IPS-18a (cell line): ENCODE measurements around the gene RARRES2.

Experiments used
- H3K27ac ChIP-seq: one replicate; pipeline ENCODE4 v1.5.1; 2013; ENCODE audit warnings: low read length
- H3K27me3 ChIP-seq: one replicate; pipeline ENCODE4 v1.6.1; 2013; ENCODE audit warnings: mild to moderate bottlenecking, low read length; ENCODE audit not compliant: control insufficient read depth, insufficient read depth
- H3K36me3 ChIP-seq: one replicate; pipeline ENCODE4 v1.6.1; 2013; ENCODE audit warnings: low read depth, low read length; ENCODE audit not compliant: control insufficient read depth
- H3K4me1 ChIP-seq: one replicate; pipeline ENCODE4 v1.6.1; 2013; ENCODE audit warnings: low read depth, low read length; ENCODE audit not compliant: control insufficient read depth
- H3K4me3 ChIP-seq: one replicate; pipeline ENCODE4 v1.5.1; 2013; ENCODE audit warnings: low read length
- H3K9ac ChIP-seq: one replicate; pipeline ENCODE4 v1.6.1; 2013; ENCODE audit warnings: mild to moderate bottlenecking, low read length, moderate library complexity
- H3K9me3 ChIP-seq: one replicate; pipeline ENCODE4 v1.6.1; 2013; ENCODE audit warnings: low read depth, low read length; ENCODE audit not compliant: control insufficient read depth

The RARRES2 gene

GRCh38 chr7:150342121-150342408 is 636 bp upstream of the RARRES2 start:
- peaks cover 7% of the 10 kb centered on the region for H3K36me3 ChIP-seq
- peaks cover 39% of the 10 kb centered on the region for H3K27me3 ChIP-seq
- H3K4me3 ChIP-seq = peak overlapping the region; percentile 77
- peaks cover 10% of the 10 kb centered on the region for H3K4me1 ChIP-seq
- peaks cover 8% of the 10 kb centered on the region for H3K9me3 ChIP-seq
- H3K9ac ChIP-seq = no peak overlapping the region
- H3K27ac ChIP-seq = no peak overlapping the region

DNA sequence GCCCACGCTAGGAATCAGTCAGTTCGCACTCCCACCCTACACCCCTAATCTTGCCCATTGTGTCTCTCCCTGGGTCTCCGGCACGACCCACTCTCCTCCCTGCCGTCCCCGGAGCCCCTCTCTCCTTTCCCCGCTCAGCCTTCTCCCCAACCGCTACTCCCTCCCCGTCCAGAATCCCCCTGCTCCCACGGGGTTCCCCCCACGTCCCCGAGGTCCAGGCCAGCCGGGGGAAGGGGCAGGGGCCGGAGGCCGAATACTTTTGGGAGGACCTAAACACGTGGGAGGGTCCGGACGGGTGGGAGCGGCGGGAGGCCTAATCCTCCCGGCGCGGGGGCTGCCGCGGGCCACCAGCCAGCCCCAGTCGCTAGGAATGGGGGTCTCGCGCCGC is 560 bp downstream of the RARRES2 start:
- Histone ChIP-seq H3K27me3 (peaks cover 39% of the 10 kb centered on the region), H3K36me3 (peaks cover 7% of the 10 kb centered on the region), H3K4me1 (peaks cover 14% of the 10 kb centered on the region), H3K9ac (peak overlapping the region; percentile 65), H3K9me3 (peaks cover 8% of the 10 kb centered on the region), H3K4me3 (peak overlapping the region; percentile 77), H3K27ac (no peak overlapping the region)

DNA sequence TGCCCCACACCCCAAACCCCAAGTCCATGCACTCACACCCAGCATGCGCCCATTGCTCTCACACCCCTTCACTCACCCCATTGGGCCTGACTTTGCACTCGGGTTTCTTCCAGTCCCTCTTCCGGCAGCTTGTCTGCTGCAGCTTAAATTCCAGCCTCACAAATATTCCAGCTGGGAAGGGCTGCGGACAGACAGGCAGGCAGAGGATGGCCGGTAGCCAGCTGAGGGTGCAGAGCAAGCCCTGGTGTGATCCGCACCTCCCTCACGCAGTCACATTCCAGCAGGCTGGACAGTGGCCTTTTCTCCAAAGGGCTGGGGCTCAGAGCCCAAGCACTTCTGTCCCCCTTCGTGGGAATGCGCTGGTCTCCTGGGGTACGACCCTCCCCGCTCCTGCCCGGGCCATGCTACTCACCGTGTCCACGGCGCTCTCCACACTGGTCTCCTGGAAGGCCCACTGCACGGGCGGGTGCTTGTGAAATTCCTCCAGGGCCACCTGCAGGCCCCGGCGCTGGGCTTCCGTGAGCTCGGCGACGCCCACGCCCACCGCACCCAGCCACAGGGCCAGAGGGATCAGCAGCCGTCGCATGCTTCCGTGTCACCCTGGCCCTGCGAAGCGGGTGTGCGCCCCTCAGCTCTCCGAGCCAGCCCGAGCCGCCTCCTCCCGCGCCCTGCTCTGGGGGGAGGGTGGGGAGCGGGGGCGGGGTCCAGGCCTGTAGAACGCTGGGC is 1.2 kb downstream of the RARRES2 start:
- H3K9me3 ChIP-seq = peaks cover 8% of the 10 kb centered on the region
- H3K36me3 ChIP-seq = peaks cover 7% of the 10 kb centered on the region
- H3K9ac ChIP-seq = no peak overlapping the region
- peaks cover 39% of the 10 kb centered on the region for H3K27me3 ChIP-seq
- H3K4me1 ChIP-seq = peaks cover 21% of the 10 kb centered on the region
- H3K4me3 ChIP-seq = peak overlapping the region; percentile 77
- no peak overlapping the region for H3K27ac ChIP-seq

GRCh38 chr7:150339409-150339809 is 2.0 kb downstream of the RARRES2 start:
- peak overlapping the region; percentile 77 for H3K4me3 ChIP-seq
- H3K9ac ChIP-seq = no peak overlapping the region
- H3K36me3 ChIP-seq = peaks cover 7% of the 10 kb centered on the region
- peaks cover 8% of the 10 kb centered on the region for H3K9me3 ChIP-seq
- no peak overlapping the region for H3K27ac ChIP-seq
- peaks cover 24% of the 10 kb centered on the region for H3K4me1 ChIP-seq
- H3K27me3 ChIP-seq = peaks cover 39% of the 10 kb centered on the region

DNA sequence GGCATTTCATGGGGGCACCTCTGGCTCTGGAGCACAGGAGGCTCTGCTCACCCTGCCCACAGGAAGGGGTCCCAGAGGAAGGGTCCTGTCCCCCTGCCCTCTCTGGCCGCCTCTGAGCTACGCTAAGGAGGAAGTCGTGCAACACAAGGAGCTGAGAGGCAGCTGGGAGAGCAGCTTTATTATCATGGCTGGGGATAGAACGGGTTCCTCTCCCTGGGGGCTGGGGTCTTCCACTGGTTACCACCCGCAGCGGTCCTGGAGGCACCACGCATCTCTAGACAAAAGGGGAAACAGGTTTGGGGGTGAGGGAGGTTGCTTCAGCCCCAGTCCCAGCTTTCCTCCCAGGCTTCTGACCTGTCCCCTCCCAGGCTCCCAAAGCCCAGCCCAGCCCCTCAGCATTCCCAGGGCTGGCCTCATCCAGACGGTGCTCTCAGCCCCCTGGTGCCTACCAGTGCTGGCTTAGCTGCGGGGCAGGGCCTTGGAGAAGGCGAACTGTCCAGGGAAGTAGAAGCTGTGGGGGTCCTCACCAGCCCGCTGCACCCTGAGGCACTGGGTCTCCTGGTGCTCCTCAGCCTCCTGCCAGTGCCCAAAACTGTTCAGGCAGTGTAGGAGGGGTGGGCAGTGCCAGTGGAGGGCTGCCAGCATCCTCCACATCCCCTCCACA is 3.1 kb downstream of the RARRES2 start:
- Histone ChIP-seq H3K9ac (no peak overlapping the region), H3K27me3 (peaks cover 29% of the 10 kb centered on the region), H3K9me3 (no peaks in the 10 kb centered on the region), H3K4me1 (peaks cover 24% of the 10 kb centered on the region), H3K4me3 (no peak overlapping the region), H3K36me3 (peaks cover 7% of the 10 kb centered on the region), H3K27ac (no peak overlapping the region)

- Histone ChIP-seq H3K9me3 (no peaks in the 10 kb centered on the region), H3K4me3 (no peak overlapping the region), H3K27ac (no peak overlapping the region), H3K4me1 (peaks cover 24% of the 10 kb centered on the region), H3K27me3 (peaks cover 23% of the 10 kb centered on the region), H3K36me3 (peaks cover 7% of the 10 kb centered on the region), H3K9ac (no peak overlapping the region)
These were observed 3.8 kb downstream of the RARRES2 start for GRCh38 chr7:150337659-150338081.

DNA sequence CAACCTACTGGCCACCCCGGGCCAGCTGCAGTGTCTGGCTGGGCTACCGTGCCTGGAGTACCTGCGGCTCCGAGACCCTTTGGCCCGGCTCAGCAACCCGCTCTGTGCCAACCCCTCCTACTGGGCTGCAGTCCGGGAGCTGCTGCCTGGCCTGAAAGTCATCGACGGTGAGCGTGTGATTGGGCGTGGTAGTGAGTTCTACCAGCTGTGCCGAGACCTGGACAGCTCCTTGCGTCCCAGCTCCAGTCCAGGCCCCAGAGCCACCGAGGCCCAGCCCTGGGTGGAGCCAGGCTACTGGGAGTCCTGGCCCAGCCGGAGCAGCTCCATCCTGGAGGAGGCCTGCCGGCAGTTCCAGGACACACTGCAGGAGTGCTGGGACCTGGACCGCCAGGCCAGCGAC is 4.2 kb downstream of the RARRES2 start:
- Histone ChIP-seq H3K4me3 (no peak overlapping the region), H3K4me1 (peaks cover 22% of the 10 kb centered on the region), H3K9ac (no peak overlapping the region), H3K9me3 (no peaks in the 10 kb centered on the region), H3K27me3 (peaks cover 18% of the 10 kb centered on the region), H3K27ac (no peak overlapping the region), H3K36me3 (peaks cover 7% of the 10 kb centered on the region)

DNA sequence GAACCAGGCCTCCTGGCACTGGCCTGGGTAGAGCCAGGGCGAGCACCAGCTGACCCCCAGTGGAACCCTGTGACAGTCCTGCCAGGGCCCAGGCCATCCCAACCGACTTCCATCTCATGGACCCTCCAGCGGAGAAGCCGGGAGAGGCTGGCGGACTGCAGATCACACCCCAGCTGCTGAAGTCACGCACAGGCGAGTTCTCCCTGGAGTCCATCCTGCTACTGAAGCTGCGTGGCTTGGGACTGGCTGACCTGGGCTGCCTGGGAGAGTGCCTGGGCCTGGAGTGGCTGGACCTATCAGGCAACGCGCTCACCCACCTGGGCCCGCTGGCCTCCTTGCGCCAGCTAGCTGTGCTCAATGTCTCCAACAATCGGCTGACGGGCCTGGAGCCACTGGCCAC is 4.7 kb downstream of the RARRES2 start:
- no peak overlapping the region for H3K27ac ChIP-seq
- H3K27me3 ChIP-seq = peaks cover 14% of the 10 kb centered on the region
- H3K9ac ChIP-seq = no peak overlapping the region
- no peak overlapping the region for H3K4me3 ChIP-seq
- peaks cover 7% of the 10 kb centered on the region for H3K36me3 ChIP-seq
- H3K4me1 ChIP-seq = peaks cover 18% of the 10 kb centered on the region
- H3K9me3 ChIP-seq = no peaks in the 10 kb centered on the region

GRCh38 chr7:150335774-150336112 is 5.7 kb downstream of the RARRES2 start:
- no peak overlapping the region for H3K4me3 ChIP-seq
- peaks cover 9% of the 10 kb centered on the region for H3K36me3 ChIP-seq
- H3K27ac ChIP-seq = peak overlapping the region; percentile 49
- no peaks in the 10 kb centered on the region for H3K9me3 ChIP-seq
- H3K27me3 ChIP-seq = peaks cover 8% of the 10 kb centered on the region
- H3K4me1 ChIP-seq = peaks cover 18% of the 10 kb centered on the region
- H3K9ac ChIP-seq = peak overlapping the region; percentile 53

GRCh38 chr7:150335108-150335773 is 6.2 kb downstream of the RARRES2 start:
- H3K27me3 ChIP-seq = peaks cover 5% of the 10 kb centered on the region
- peaks cover 9% of the 10 kb centered on the region for H3K36me3 ChIP-seq
- no peak overlapping the region for H3K4me3 ChIP-seq
- H3K9ac ChIP-seq = peak overlapping the region; percentile 53
- peak overlapping the region; percentile 49 for H3K27ac ChIP-seq
- no peaks in the 10 kb centered on the region for H3K9me3 ChIP-seq
- peaks cover 18% of the 10 kb centered on the region for H3K4me1 ChIP-seq

DNA sequence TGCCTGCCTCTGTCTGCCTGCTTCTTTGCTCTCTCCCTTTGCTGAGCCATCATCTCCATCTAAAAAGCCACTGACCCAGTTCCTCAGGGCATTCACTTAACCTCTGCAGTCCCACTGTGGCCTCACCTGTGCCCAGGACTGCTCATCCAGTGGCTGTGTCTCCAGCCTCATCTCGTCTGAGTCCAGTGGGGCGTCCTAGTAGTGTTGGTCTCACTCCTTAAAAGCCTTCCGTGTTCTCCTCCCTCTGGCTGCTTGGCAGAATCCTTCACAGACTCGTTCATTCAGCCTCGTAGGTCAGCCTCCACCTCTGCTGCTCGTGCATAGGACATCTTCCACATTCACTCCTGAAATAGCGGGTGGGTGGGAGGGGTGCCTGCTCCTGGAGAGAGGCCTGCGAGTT is 7.3 kb downstream of the RARRES2 start:
- no peaks in the 10 kb centered on the region for H3K27me3 ChIP-seq
- H3K4me3 ChIP-seq = no peak overlapping the region
- no peaks in the 10 kb centered on the region for H3K9me3 ChIP-seq
- H3K36me3 ChIP-seq = peaks cover 9% of the 10 kb centered on the region
- H3K27ac ChIP-seq = no peak overlapping the region
- peaks cover 23% of the 10 kb centered on the region for H3K4me1 ChIP-seq
- no peak overlapping the region for H3K9ac ChIP-seq
